Esophagus (tissue), 2 donors: Measurements from ENCODE around the gene RECQL5. TPM values are rescaled to one million over a fixed set of nuclear protein-coding genes. Genes with fewer than 3 reads are reported as not detected.

Source experiments
- H3K27ac ChIP-seq, 2 donors: one replicate each; pipeline ENCODE4 v1.5.1; 2013; ENCODE audit warnings: low read depth in 2 of 2, mild to moderate bottlenecking in 2 of 2, inconsistent platforms in 1 of 2, low read length in 1 of 2, moderate library complexity in 1 of 2
- H3K27me3 ChIP-seq, 2 donors: one replicate each; pipeline ENCODE4 v1.6.1; 2013; ENCODE audit warnings: low read length in 2 of 2, control low read depth in 1 of 2, mild to moderate bottlenecking in 1 of 2; ENCODE audit not compliant: insufficient read depth in 2 of 2, control insufficient read depth in 1 of 2
- H3K36me3 ChIP-seq, 2 donors: one replicate each; pipeline ENCODE4 v1.6.1; 2013; ENCODE audit warnings: low read length in 1 of 2; ENCODE audit not compliant: control insufficient read depth in 2 of 2, insufficient read depth in 2 of 2
- H3K4me1 ChIP-seq, 2 donors: one replicate each; pipeline ENCODE4 v1.6.1; 2013; ENCODE audit warnings: low read length in 1 of 2; ENCODE audit not compliant: control insufficient read depth in 2 of 2, insufficient read depth in 2 of 2
- H3K4me3 ChIP-seq, 2 donors: one replicate each; pipeline ENCODE4 v1.5.1; 2013; ENCODE audit warnings: low read length in 2 of 2, mild to moderate bottlenecking in 2 of 2, low read depth in 1 of 2, moderate library complexity in 1 of 2
- H3K9me3 ChIP-seq, 2 donors: one replicate each; pipeline ENCODE4 v1.6.1; 2013; ENCODE audit warnings: mild to moderate bottlenecking in 2 of 2, low read depth in 1 of 2, low read length in 1 of 2, moderate library complexity in 1 of 2; ENCODE audit not compliant: control insufficient read depth in 2 of 2, insufficient read depth in 1 of 2
- WGBS, 2 donors: extraction: QIAGEN DNeasy Blood & Tissue Kit; methylation state at CpG; one replicate each; pipeline ENCODE4 v1.1.7; 2013; 5-methylcytosine and 5-hydroxymethylcytosine counted together
- polyA plus RNA-seq, 2 donors: library from polyadenylated mRNA; stranded (reverse); fragments of 200-250 nt; gene quantifications; one replicate each; pipeline ENCODE4 v1.2.3, GENCODE V29; 2013
- donor health status: healthy with polysubstance abuse.
- donor health status: Bipolar disorder and iron deficiency.

Gene RECQL5
- polyA plus RNA-seq: 100 to 1,000 TPM in 1 of 2 donors, 10 to 100 TPM in 1; 46.9 to 136 TPM

DNA sequence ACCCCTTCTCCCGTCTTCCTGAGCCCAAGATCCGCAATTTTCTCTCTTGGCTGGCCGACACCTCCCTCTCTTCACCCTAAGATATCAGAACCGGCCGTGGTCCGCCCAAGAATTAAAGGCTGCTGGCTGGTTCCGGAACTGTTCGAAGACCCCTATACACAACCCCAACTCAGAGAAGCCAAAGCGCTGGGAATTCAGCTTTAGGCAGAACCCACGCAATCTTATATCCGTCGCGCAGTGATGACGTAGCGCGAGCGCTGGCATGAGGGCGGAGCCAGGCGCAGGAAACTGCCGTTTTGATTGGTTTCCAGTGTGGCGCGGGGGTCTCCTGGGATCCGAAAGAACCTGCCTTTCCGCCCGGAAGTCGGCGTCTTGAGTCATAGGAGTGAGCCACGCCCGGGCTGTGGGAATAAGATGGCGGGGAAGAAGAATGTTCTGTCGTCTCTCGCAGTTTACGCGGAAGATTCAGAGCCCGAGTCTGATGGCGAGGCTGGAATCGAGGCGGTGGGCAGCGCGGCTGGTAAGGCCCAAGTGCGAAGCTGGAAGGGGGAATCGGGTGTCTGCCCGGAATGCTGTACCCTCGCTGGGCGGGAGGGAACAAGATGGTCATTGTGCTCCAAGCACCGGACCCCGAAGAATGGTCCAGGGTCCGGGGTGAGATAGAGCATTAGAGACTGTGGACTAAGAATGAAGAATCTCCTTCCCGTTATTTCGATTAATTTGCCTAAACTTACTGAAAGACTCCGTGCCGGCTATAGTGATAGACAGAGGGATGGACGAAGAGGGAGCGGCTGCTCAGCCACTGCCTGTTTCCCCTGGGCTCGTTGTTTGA, at the start of gene RECQL5, which contains the start of gene SAP30BP:
Gene RECQL5, minus strand, starts transcription at position 196 of the 832 bp plus-strand sequence. CDS start 597 bp downstream, outside the sequence.
Gene SAP30BP, plus strand, starts transcription at position 380 of the 832 bp plus-strand sequence. Its CDS starts 35 bp downstream, at position 415.
- 0 to 1% methylated on average over 55 of the region's 55 CpGs for WGBS, 2 donors
- Histone ChIP-seq H3K36me3 (peaks cover 8 to 11% of the 10 kb centered on the region in 2 donors), H3K9me3 (no peaks in the 10 kb centered on the region), H3K4me3 (peak within 1 kb of the TSS; percentile 85 to 89), H3K27ac (peak within 1 kb of the TSS; percentile 85 to 98), H3K4me1 (peaks cover 0 to 5% of the 10 kb centered on the region in 2 donors), H3K27me3 (no peaks in the 10 kb centered on the region)

DNA sequence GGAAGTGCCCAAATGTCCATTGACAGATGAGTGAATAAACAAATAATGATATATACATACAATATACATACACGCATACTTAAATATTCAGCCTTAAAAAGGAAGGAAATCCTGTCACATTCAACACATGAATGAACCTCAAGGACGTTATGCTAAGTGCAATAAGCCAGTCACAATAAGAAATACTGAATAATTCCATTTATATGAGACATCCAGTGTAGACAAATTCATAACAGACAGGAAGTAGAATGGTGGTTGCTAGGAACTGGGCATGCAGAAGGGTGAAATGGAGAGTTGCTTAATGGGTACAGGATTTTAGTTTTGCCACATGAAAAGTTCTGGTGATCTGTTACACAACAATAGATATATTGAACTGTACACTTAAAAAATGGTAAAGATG, 45.5 kb upstream of the RECQL5 start:
- no peaks in the 10 kb centered on the region for H3K27me3 ChIP-seq
- no peak overlapping the region for H3K4me3 ChIP-seq
- no peaks in the 10 kb centered on the region for H3K4me1 ChIP-seq
- no peak overlapping the region for H3K27ac ChIP-seq
- H3K9me3 ChIP-seq: no peaks in the 10 kb centered on the region
- H3K36me3 ChIP-seq: peaks cover 2% of the 10 kb centered on the region in 2 donors
- WGBS, 2 donors: 53 to 64% methylated on average over 2 of the region's 2 CpGs

DNA sequence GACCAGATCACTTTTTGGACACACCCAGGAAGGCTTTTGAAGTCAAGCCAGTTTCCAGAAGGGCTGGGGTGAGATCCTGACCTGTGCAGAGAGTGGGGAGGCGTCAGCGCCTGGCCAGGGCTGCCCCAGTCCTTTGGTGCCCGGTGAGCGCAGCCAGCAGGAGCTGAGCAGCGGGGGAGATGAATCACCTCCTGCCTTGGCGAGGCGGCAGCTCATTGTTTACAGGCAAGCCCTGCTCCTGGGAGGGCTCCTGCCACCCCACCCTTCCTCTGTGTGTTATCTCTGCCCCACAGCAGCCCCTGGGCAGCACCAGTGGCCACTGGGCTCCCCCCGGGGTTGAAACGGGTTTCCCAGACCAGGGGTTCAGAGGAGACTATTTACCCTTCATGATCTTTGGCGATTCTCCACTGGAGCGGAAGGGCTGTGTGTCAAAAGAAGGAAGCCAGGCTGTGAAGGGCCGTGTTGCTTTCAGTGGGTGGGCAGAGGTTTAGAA, 40.2 kb upstream of the RECQL5 start:
- Histone ChIP-seq H3K4me3 (no peak overlapping the region), H3K27ac (peak overlapping the region; percentile 55 to 62), H3K27me3 (no peaks in the 10 kb centered on the region), H3K36me3 (peaks cover 23 to 43% of the 10 kb centered on the region in 2 donors), H3K9me3 (no peaks in the 10 kb centered on the region), H3K4me1 (peaks cover 5 to 7% of the 10 kb centered on the region in 2 donors)
- WGBS, 2 donors: 45 to 64% methylated on average over 12 of the region's 12 CpGs

DNA sequence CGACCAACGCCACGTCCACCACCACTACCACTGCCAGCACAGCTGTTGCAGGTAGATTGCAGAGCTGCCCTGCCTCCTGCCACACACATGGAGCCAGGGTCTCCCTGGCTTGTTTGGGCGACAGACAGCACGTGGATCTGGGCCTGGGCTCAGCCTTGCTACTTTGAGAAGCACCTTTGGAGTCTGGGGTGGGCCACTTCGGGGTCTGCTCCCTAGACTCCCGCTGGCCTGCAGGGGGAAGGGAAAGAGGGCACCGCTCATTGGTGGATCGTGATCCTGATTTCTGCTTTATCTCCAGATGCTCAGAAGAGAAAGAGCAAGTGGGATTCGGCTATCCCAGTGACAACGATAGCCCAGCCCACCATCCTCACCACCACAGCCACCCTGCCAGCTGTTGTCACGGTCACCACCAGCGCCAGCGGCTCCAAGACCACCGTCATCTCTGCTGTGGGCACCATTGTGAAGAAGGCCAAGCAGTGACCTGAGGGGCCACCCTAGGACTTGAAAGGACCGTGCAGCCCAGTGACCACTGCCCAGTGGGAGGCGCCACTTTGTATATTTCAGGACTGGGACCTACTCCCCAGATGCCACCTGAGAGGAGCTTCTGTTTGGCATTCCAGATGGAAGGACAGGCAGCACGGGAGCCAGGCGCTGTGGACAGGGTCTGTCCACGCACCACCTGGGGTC, 39.2 kb upstream of the RECQL5 start:
- H3K4me1 ChIP-seq: peaks cover 5 to 8% of the 10 kb centered on the region in 2 donors
- H3K27ac ChIP-seq: peak overlapping the region; percentile 29 to 55
- no peaks in the 10 kb centered on the region for H3K27me3 ChIP-seq
- no peaks in the 10 kb centered on the region for H3K9me3 ChIP-seq
- no peak overlapping the region for H3K4me3 ChIP-seq
- H3K36me3 ChIP-seq: peaks cover 23 to 45% of the 10 kb centered on the region in 2 donors
- WGBS, 2 donors: 88 to 91% methylated on average over 18 to 20 of the region's 20 CpGs

DNA sequence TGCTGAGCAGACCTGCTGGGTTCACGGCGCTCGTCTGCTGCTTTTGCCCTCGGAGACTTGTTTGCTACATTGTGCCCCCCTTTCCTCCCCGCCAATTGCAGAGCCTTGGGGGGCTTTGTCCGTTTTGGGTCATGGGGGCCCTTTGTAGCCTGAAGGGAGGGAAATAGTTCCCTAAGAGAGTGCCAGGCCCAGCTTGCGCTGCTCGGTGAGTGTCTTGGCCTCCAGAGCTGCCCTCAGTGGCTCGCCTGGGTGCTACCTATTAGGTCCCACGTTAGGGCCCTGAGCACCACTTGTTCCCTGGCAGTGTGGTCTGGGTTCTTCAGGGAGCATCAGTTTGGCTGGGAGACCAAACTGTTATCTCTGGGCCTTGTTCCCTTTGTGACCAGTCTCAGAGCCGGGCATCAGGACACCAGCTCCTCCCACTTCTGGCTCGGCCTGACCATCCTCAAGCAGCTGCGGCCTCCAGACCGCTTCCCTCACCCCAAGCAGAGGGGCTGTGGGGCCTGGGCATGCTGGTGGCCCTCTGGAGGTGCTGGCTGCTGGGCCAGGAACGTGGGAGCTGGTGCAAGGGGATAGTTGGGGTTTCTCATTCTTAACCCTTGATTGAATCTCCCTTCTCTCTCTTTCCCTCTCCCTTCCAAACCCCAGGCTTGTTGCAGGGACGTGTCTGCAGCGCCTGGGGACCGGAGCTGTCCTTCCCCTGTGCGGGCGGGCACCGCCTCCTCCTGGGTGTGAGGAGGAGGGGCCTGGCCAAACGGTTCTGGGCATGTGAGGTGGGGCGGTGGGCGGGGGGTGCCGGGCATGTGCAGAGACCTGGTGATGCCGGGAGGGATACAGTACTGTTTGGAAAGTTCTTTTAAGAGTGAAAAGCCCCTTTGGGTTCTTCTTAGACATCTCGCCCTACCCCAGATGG, 38.3 kb upstream of the RECQL5 start:
- H3K9me3 ChIP-seq: no peaks in the 10 kb centered on the region
- no peak overlapping the region for H3K4me3 ChIP-seq
- 68 to 76% methylated on average over 27 of the region's 27 CpGs for WGBS, 2 donors
- peaks cover 23 to 54% of the 10 kb centered on the region in 2 donors for H3K36me3 ChIP-seq
- no peaks in the 10 kb centered on the region for H3K27me3 ChIP-seq
- peaks cover 5 to 16% of the 10 kb centered on the region in 2 donors for H3K4me1 ChIP-seq
- H3K27ac ChIP-seq: no peak overlapping the region

DNA sequence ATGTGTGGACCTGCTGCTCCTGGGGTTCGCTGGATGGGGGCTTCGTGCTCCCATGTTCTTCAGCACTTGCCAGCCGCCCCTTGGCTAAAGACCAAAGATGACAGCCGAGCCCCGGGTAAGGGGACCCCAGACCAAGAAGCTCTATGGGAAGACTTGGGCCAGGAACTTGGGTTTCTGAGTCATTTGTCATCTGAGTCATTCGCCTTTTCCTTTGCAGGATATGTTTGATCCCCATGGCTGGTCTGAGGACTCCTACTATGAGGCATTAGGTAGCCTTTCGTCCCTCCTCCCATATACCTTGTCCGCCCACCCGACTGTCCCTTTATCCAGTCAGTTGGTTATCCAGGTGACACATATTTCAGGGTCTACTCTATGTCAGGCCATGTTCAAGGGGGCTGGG, 36.6 kb upstream of the RECQL5 start:
- no peak overlapping the region for H3K27ac ChIP-seq
- WGBS, 2 donors: 91% methylated on average over 9 of the region's 9 CpGs
- no peaks in the 10 kb centered on the region for H3K9me3 ChIP-seq
- peaks cover 7 to 20% of the 10 kb centered on the region in 2 donors for H3K4me1 ChIP-seq
- no peak overlapping the region for H3K4me3 ChIP-seq
- no peaks in the 10 kb centered on the region for H3K27me3 ChIP-seq
- H3K36me3 ChIP-seq: peaks cover 23 to 54% of the 10 kb centered on the region in 2 donors

DNA sequence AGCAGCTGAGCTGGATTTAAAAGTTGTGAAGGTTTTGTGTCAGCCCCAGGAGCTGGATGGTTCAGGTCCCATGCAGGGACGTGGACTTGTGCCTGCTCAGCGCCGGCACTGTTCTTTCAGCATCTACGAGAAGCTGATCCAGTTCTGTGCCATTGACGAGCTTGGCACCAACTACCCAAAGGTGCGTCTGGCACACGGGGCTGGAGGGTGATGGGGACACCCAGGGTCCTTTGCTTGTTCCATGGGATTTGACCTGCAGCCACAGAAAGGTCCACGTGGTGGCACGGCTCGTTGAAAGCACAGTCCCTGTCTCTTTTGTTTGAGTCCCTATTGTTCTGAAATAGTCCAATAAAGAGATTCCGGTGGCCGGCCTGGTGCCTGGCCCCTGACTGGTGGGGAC, 36.2 kb upstream of the RECQL5 start:
- no peak overlapping the region for H3K4me3 ChIP-seq
- no peaks in the 10 kb centered on the region for H3K27me3 ChIP-seq
- H3K4me1 ChIP-seq: peaks cover 7 to 20% of the 10 kb centered on the region in 2 donors
- 94 to 97% methylated on average over 12 of the region's 12 CpGs for WGBS, 2 donors
- H3K9me3 ChIP-seq: no peaks in the 10 kb centered on the region
- H3K36me3 ChIP-seq: peaks cover 23 to 54% of the 10 kb centered on the region in 2 donors
- H3K27ac ChIP-seq: no peak overlapping the region

DNA sequence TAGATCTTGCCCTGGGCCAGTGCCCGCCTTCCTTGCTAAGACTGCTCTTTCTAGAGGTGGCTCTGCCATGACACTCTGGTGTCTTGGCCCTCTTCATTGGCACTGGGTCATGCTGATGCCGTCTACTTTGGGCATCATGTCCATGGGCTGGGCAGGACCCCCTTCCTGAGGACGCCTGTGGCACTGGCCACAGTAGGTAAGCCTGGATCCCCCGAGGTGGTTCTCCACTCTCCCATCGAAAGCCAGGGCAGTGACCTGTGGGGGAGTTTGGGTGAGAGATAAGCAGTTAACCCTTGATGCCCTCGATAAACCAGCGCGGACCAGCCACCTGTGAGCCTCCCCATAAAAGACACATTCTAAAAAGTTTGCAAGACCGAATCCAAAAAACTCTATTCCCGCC, 34.3 kb upstream of the RECQL5 start:
- Histone ChIP-seq H3K27ac (peak overlapping the region; percentile 81 to 87), H3K4me1 (peaks cover 2 to 19% of the 10 kb centered on the region in 2 donors), H3K36me3 (peaks cover 13 to 42% of the 10 kb centered on the region in 2 donors), H3K4me3 (no peak overlapping the region), H3K27me3 (no peaks in the 10 kb centered on the region), H3K9me3 (no peaks in the 10 kb centered on the region)
- 86 to 94% methylated on average over 10 of the region's 10 CpGs for WGBS, 2 donors

DNA sequence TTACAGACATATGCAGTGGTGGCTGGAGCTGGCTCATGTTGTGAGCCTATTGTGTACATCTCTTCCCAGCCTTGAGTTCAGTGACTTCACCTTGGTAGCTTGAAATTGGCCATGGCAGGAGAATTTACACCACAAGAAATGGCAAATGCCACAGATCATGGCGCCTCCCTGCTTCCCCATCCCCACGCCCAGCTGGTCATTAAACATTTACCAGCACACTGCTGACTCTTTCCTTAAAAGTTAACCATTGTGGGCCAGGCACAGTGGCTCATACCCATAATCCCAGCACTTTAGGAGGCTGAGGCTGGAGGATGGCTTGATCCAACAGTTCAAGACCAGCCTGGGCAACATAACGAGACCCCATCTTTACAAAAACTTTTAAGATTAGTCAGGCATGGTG, 31.7 kb upstream of the RECQL5 start:
- Histone ChIP-seq H3K36me3 (peaks cover 6 to 27% of the 10 kb centered on the region in 2 donors), H3K27ac (no peak overlapping the region)
- 80 to 89% methylated on average over 3 of the region's 3 CpGs for whole genome bisulfite sequencing, 2 donors

More for the DNA sequence above, 31.7 kb upstream of the RECQL5 start:
- Histone ChIP-seq H3K4me1 (peaks cover 2 to 29% of the 10 kb centered on the region in 2 donors), H3K4me3 (no peak overlapping the region), H3K27me3 (no peaks in the 10 kb centered on the region), H3K9me3 (no peaks in the 10 kb centered on the region)
